ENCODE results near the gene CPN2.

CPN2 gene

DNA sequence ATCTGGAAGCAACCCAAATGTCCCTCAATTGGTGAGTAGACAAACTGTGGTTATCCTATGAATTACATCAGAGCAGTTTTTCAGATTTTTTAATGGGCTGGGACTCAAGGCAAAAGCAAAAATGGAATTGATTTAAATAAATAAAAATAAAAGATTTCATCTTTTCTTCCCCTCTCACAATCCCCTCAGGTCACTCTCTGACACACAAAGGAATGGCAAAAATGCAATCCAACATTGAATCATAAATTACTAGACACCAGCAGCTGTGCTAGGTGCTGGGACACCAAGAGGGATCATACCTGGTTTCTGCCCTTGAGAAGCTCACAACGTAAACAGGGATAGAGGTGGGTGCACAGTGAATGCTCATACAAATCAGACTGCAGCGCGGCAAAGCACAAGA is 58.8 kb downstream of the CPN2 start:
- no peak for DNase-seq
